Measurements from ENCODE around the gene TRIM32.
A peak's percentile ranks its signal among the peaks of the same experiment; 100 is the strongest.

TRIM32 gene

DNA sequence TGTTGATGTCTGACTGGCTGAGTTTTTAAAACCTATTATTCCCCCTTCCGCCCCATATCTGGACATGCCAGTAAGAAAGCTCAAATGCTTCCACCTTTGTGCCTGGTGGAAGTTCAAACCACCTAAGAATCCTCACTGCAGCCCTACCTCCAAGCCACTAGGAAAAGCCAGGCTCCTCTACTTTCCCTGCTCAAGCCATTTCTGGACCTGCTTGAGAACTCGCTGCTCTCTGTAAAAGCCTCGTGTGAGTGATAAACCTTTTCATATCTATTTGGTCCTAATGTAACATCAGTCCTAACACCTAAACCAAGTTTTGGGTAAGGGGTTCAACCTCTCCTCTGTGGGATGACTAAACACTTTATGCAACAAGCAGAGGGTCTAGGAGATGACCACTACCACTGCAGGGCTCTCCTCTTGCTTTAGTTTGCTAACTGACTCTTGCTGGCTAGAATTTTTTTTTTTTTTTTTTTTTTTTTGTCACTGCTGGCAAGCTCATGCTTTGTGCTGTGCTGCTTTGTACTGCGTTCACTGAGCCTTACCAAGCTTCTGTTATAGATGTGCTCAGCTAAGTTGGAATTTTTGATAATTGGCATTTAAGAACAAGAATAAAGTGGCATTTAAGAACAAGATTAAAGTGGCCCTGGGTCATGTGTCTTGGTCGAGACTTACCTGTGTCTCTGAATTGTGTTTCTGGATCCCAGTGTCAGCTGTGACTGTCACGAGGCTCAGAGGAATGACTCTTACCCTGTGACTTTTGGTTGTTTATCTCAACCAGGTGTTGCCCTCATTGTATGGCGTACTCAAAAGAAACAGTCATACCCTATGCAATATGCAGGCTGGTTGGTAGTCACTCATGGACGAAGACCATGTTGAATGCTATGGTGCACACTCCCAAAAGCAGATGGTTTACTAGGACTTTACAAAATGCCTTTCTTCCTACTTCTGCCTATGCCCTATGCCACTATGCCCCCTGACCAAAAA lies 19.5 kb downstream of the TRIM32 start:
- DNase-seq, result no peak

GRCh38 chr9:116712781-116713180 lies 25.7 kb downstream of the TRIM32 start:
- no peak for DNase-seq

- no peak for DNase-seq
These were observed 26.2 kb downstream of the TRIM32 start for GRCh38 chr9:116713271-116713670.

- DNase-seq, result no peak
These were observed 28.6 kb downstream of the TRIM32 start for GRCh38 chr9:116715751-116716150.

GRCh38 chr9:116716438-116716837 lies 29.3 kb downstream of the TRIM32 start:
- no peak for DNase-seq

DNA sequence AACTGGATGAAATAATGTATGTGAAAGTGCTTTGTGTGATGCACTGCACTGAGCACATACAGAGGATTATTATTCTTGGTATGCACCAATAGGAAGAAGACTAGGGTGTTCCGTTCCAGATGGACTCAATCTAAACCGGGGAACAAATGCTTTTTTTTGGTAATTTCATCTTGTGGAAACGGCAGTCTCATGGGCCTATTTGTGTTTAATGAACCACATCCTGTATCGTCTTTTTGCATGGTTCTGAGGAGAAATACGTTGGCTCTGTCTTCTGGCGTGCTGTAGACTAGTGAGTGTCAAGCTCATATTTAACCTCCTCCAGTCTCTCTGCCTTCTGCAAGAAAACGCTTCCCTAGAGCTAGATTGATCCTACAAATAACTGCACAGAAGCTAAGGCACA lies 30.0 kb downstream of the TRIM32 start:
- DNase-seq, result no peak

DNA sequence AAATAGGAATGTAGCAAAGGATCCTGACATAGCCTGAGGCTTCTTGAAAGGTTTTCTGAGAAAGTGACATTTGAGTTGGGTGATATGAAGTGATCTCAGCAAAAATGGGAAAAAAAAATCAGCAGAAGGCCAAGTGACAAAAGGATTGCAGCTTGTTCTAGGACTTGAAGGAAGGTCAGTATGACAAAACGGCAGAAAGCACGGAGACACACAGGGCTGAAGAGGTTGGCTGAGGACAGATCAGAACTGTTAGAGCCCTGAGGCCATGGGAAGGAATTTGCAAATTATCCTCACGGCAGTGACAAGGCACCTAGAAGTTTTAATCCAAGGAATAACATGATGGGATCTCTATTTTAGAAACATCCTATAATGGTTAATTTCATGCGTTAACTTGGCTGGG lies 31.0 kb downstream of the TRIM32 start:
- no peak for DNase-seq

DNA sequence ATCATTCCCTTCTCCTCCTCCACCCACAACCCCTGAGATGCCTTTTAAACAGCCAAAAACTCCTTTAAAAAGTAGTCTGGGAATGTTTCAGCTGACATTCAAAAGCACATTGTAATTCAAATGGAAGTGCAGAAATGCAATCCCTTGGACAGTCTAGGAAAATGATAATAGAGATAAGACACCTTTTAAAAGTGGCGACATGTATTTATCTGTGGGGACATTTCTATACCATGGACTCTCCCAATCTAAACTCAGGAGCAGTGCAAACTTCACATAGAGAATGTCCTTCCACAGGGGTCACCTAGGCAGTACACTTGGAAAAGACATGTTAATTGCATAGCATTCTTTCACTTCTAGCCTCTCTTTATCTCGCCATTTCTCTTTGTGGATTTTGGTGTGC lies 33.0 kb downstream of the TRIM32 start:
- DNase-seq, result no peak

- no peak for DNase-seq
These were observed 34.3 kb downstream of the TRIM32 start for GRCh38 chr9:116721411-116721810.

GRCh38 chr9:116721944-116722343 lies 34.8 kb downstream of the TRIM32 start:
- DNase-seq, result no peak

DNA sequence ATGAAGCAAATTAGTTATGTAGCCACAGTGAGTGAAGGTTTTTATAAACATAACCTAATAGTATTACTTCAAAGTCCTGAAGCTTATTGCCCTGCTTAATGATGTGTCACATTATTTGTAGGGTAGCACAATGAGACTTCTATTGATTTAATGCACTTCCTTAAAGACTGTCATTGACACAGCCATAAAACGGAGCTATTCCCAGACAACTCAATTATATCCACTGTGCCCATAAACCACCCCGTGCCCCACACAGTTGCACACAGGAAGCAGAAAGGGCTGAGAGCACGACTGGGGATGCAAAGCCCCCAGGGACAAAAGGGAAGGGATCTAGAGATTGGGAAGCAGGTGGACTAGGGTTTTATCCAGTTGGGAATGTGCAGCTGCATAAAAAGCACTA lies 37.0 kb downstream of the TRIM32 start:
- DNase-seq, result no peak

GRCh38 chr9:116726602-116727001 lies 39.5 kb downstream of the TRIM32 start:
- DNase-seq, result no peak

DNA sequence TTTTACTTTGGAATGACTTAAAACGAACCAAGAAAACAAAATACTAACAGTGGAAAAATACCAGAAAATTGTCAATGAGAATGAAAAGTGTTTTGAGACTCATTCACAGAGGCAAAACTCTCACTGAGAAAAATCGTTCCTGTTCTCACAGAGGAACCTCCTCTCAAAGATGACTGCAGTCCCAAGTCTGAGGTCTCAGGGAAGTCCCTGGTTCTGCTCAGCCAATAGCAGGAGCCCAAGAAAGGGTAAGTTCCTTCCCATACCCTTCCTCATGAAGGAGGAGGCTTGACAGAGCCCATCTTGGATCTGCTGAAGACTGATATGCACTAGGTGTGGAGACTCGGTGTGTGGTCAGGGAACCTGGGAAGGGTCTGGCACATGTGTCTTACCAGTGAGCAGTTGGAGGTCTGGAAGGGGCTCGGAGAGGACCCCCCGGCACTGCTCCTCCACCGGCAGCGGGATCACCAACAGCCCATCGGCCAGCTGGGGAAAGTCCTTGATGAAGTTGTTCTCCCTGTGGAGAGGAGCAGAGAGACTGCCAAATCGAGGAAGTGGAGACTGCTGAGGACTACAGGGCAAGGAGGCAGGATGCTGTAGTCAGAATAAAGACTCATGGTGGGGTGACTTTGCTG lies 46.0 kb downstream of the TRIM32 start:
- DNase-seq, result no peak

DNA sequence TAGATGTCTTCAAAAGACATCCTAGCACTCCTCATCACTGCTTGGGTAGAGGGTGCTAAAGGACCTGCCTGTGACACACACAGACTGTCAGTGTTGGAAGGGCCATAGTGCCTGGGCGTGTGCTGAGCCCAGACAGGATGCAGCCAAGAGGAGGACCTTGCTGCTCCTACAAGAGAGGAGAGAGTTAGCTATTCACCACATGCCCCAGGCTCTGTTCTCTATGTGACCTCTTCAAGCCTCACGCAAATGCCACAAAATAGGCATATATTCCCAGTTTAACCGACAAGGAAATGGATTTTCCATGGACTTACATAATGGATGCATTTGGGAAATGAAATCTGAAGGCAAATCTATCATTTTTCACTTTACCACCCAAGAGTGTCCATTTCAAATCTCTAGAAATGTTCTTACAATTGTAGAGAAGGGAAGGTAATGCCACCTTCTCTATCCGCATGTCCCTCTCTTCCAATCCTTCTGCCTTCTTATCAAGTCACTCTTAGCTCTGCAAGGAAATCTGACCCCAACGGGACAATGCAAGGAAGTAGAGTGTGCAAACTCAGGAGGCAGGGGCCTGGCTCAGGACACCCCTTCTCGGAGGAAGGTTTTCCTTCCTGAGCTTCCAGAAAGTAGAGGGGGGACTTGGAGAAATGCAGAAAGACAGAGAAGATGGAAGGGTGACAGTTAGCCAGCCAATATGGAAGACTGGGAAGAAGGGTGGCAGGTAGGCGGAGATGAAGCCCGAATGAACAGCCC lies 49.5 kb downstream of the TRIM32 start:
- DNase-seq, result no peak

GRCh38 chr9:116737152-116737546 lies 50.0 kb downstream of the TRIM32 start:
- peak; percentile 32 for DNase-seq

- no peak for DNase-seq
These were observed 54.1 kb downstream of the TRIM32 start for GRCh38 chr9:116741086-116741740.

GRCh38 chr9:116741742-116742141 lies 54.6 kb downstream of the TRIM32 start:
- DNase-seq, result no peak

DNA sequence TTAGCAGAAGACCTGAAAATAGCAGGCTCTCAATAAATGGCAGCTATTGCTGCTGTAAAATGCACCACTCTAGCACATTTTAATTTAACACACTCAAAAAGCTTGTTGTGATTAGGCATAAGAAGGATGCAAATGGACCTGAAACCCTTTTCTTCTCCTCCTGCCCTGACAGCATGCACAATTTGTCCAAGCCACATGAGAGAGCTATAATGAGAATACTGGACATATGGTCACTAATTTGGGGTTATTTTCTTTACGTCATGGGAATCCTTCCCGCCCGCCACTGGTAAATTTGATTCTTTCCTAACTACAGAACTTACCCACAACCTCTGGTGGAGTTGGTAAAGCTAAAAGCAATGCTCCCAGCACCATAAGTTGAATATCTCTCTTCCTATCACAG lies 62.1 kb downstream of the TRIM32 start:
- no peak for DNase-seq

GRCh38 chr9:116749772-116750171 lies 62.7 kb downstream of the TRIM32 start:
- no peak for DNase-seq

GRCh38 chr9:116750510-116750909 lies 63.4 kb downstream of the TRIM32 start:
- DNase-seq, result no peak

Data from KG1 (cell line).